ENCODE data around the gene TMEM190. TPM values are rescaled to one million over a fixed set of nuclear protein-coding genes. Genes with fewer than 3 reads are reported as not detected.

The TMEM190 gene
- total and polyA plus RNA-seq, 2 donors (not counting 3 experiments of a cell fraction or from before 2014, with no cell fraction given) = not detected

DNA sequence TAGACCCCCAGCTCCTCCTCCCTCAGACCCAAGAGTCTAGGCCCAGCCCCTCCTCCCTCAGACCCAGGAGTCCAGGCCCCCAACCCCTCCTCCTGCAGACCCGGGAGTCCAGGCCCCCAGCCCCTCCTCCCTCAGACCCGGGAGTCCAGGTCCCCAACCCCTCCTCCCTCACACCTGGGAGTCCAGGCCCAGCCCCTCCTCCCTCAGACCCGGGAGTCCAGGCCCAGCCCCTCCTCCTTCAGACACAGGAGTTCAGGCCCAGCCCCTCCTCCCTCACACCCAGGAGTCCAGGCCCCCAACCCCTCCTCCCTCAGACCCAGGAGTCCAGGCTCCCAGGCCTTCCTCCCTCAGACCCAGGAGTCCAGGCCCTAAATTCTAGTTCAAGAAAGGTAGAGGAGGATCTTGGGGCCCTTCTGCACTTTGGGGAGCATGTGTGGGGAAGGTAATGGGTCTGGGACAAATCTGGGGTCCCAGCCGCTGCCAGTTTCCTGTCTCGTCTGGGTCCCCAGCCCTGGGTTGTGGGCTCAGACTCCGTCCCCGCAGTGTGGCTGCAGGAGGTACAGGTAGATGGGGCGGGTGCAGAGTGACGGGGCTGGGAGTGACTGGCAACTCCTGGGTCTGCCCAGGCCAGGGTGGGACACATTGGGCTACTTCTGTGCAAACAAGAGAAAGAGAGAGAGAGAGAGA is 3.2 kb upstream of the TMEM190 start:
- no peaks in the 10 kb centered on the region for H3K79me2 ChIP-seq (ENCODE audit: control insufficient read depth, insufficient read depth, low read length)
- BruUV-seq (replicated peaks) = no TSS peak
- no peak overlapping the region for H3K27ac ChIP-seq (ENCODE audit: insufficient read depth, low read depth, low read length)
- peaks cover 3% of the 10 kb centered on the region for H3K4me1 ChIP-seq (ENCODE audit: control insufficient read depth, extremely low read depth, insufficient read depth, low read length)
- FAIRE-seq (no peak), DNase-seq (ENCODE audit: low read depth, low spot score) (no peak)
- no peaks in the 10 kb centered on the region for H3K9me1 ChIP-seq (replicated peaks; ENCODE audit: control insufficient read depth, extremely low read depth, insufficient read depth, low read length)
- no peak overlapping the region for H2AFZ ChIP-seq (ENCODE audit: low read depth, low read length)
- TF ChIP-seq JUN (IDR thresholded peaks at IDR 0.05; ENCODE audit: borderline replicate concordance, insufficient read depth, insufficient read length, low read depth) (no peak), POLR2AphosphoS5 (IDR thresholded peaks at IDR 0.05; ENCODE audit: insufficient read depth, low read depth, low read length) (no peak), POLR2A (IDR thresholded peaks at IDR 0.05; ENCODE audit: low read depth, low read length) (no peak), GATA2 (IDR thresholded peaks at IDR 0.05; ENCODE audit: insufficient read depth, insufficient read length, low read depth, low read length) (no peak), MYC (IDR thresholded peaks at IDR 0.05; ENCODE audit: low read depth, low read length) (no peak), EZH2 (IDR thresholded peaks at IDR 0.05; ENCODE audit: borderline replicate concordance, low read depth, low read length, severe bottlenecking) (no peak), FOS (IDR thresholded peaks at IDR 0.05; ENCODE audit: borderline replicate concordance, insufficient read depth, low read length) (no peak)
- TF ChIP-seq, protein P1, sequence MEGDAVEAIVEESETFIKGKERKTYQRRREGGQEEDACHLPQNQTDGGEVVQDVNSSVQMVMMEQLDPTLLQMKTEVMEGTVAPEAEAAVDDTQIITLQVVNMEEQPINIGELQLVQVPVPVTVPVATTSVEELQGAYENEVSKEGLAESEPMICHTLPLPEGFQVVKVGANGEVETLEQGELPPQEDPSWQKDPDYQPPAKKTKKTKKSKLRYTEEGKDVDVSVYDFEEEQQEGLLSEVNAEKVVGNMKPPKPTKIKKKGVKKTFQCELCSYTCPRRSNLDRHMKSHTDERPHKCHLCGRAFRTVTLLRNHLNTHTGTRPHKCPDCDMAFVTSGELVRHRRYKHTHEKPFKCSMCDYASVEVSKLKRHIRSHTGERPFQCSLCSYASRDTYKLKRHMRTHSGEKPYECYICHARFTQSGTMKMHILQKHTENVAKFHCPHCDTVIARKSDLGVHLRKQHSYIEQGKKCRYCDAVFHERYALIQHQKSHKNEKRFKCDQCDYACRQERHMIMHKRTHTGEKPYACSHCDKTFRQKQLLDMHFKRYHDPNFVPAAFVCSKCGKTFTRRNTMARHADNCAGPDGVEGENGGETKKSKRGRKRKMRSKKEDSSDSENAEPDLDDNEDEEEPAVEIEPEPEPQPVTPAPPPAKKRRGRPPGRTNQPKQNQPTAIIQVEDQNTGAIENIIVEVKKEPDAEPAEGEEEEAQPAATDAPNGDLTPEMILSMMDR (IDR thresholded peaks at IDR 0.05; ENCODE audit: extremely low read depth in 1 of 2, insufficient read depth in 1 of 2, low read depth in 1 of 2, low read length in 2 of 2) = no peak
- TF ChIP-seq, protein P2, sequence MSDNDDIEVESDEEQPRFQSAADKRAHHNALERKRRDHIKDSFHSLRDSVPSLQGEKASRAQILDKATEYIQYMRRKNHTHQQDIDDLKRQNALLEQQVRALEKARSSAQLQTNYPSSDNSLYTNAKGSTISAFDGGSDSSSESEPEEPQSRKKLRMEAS (IDR thresholded peaks at IDR 0.05; ENCODE audit: insufficient read depth, insufficient read length) = no peak
- no peak overlapping the region for H3K9ac ChIP-seq (replicated peaks; ENCODE audit: extremely low read depth, insufficient read depth, low read length)
- dilution Hi-C loops (cut with MboI; ENCODE audit: extremely low pct_ligation_motif_present, low sequenced_read_pairs) = no loop called here
- H3K27me3 ChIP-seq (ENCODE audit: control insufficient read depth in 2 of 2, insufficient read depth in 2 of 2, low read length in 2 of 2) = peaks cover 22 to 38% of the 10 kb centered on the region in 2 experiments
- H3K4me2 ChIP-seq (ENCODE audit: insufficient read depth, low read length) = no peak overlapping the region
- no peaks in the 10 kb centered on the region for H4K20me1 ChIP-seq (replicated peaks; ENCODE audit: control insufficient read depth, extremely low read depth, insufficient read depth, low read length)
- H3K9me3 ChIP-seq (replicated peaks; ENCODE audit: control insufficient read depth, insufficient read depth, low read length) = no peaks in the 10 kb centered on the region
- intact Hi-C loops (cut with micrococcal nuclease) = no loop called here
- CTCF ChIA-PET = interaction anchor here (0.7 to 1.3 kb wide), 3 partner anchors 10 to 72 kb away, joined by 3 to 4 read pairs (median 3); partner anchors contain the start of gene KMT5C
- H3K4me3 ChIP-seq (replicated peaks in 1 of 3; ENCODE audit: insufficient read depth in 1 of 3, low read depth in 1 of 3, low read length in 3 of 3) = no peak overlapping the region
- no peaks in the 10 kb centered on the region for H3K36me3 ChIP-seq (ENCODE audit: control insufficient read depth in 2 of 2, extremely low read depth in 1 of 2, insufficient read depth in 2 of 2, low read length in 2 of 2)
- POLR2A ChIA-PET = no interaction called here

Data from endothelial cell of umbilical vein (primary cell).